GM12892 (cell line): ENCODE measurements around the gene CATSPERE.

Experiments used
- POLR2A ChIP-seq: IDR thresholded peaks from 2 replicates; pipeline ENCODE4 v1.6.1; 2011; ENCODE audit warnings: low read depth, low read length, control low read depth
- POLR2AphosphoS5 ChIP-seq: IDR thresholded peaks from 2 replicates; pipeline ENCODE4 v1.6.1; 2011; ENCODE audit warnings: low read depth, low read length, control low read depth
- TAF1 ChIP-seq: IDR thresholded peaks from 2 replicates; pipeline ENCODE4 v1.6.1; 2011; ENCODE audit warnings: low read depth, mild to moderate bottlenecking, control low read depth, low read length, borderline replicate concordance

DNA sequence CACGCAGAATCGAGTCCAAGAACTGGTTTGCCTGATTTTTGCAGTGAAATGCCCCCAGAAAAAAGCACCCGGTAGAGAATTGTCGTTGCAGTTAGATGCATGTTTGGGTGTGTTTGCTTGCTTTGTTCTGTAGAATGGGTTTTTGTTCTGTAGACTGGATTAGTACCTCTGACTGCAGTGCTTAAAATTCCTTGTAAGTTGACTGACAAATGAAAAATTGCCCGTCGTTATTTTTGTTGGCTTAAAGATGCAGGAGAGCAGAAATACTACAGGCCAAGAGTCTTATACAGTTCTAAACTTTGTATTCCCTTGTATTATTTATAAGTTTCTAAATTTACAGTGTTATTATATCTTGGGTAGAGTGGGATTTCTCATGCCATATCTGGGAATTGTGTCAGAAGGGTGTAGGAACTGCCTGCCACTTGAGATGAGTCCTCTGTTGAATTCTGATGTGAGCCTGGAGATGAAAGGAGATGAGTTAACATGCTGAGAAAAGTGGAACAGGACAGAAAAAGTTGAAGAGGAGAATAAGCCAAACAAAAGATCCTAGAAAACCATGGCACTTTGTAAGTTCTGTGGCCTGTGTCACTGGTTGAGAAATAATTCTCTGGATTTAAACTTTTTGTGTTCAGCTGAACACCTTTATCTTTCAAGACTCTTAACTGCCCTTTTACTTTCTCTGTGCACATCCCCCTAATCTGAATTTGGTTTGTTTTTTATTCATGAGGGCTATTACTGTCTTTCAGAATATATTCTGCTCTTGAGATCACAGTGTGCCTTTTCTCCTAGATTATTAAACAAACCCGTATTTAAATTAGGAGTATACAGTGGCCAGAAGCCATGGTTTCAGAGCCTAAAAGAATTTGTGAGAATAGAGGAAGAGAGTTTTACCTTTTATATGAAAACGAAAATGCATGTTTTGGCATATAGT lies 193.3 kb downstream of the CATSPERE start:
- TF ChIP-seq POLR2AphosphoS5 (no peak), TAF1 (no peak), POLR2A (no peak)
